Vagina (tissue), 2 donors: ENCODE measurements around the gene ERAL1. TPM values are rescaled to one million over a fixed set of nuclear protein-coding genes. Genes with fewer than 3 reads are reported as not detected.

Experiments
- DNase-seq, 2 donors: peaks; one replicate each; pipeline ENCODE4 v3.0.0-alpha.2; 2017; ENCODE audit errors: extremely low spot score in 2 of 2
- H3K27ac ChIP-seq: fragments of 200-600 bp; sonication (generic); one replicate; pipeline ENCODE4 v1.5.1; 2019
- H3K27me3 ChIP-seq: fragments of 200-600 bp; sonication (generic); one replicate; pipeline ENCODE4 v1.5.1; 2019
- H3K36me3 ChIP-seq, 2 donors: fragments of 200-600 bp; sonication (generic); one replicate each; pipeline ENCODE4 v1.5.1; 2017 to 2019
- H3K4me1 ChIP-seq: fragments of 200-600 bp; sonication (generic); one replicate; pipeline ENCODE4 v1.5.1; 2019
- H3K4me3 ChIP-seq, 2 donors: fragments of 200-600 bp; sonication (generic); 1 replicate in 1 of 2; 2 replicates in 1 of 2; pipeline ENCODE4 v1.5.1; 2016 to 2019
- H3K9me3 ChIP-seq: fragments of 200-600 bp; sonication (generic); one replicate; pipeline ENCODE4 v1.5.1; 2019
- POLR2A ChIP-seq, 2 donors: fragments of 450-650 bp; IDR thresholded peaks; one replicate each; pipeline ENCODE4 v1.6.1; 2017; ENCODE audit warnings: antibody characterized with exemption in 2 of 2, mild to moderate bottlenecking in 2 of 2, moderate library complexity in 2 of 2
- POLR2AphosphoS5 ChIP-seq, 2 donors: sonication (generic); formaldehyde crosslinking; IDR thresholded peaks; one replicate each; pipeline ENCODE4 v1.9.0; 2017; ENCODE audit warnings: antibody characterized with exemption in 2 of 2, mild to moderate bottlenecking in 2 of 2, low read depth in 1 of 2; ENCODE audit not compliant: insufficient read depth in 1 of 2
- intact Hi-C: fragments of 100-400 bp; cut with DNase I; formaldehyde crosslinking; loops from one replicate; pipeline ENCODE4 v1.15.1; 2023
- total RNA-seq: library from RNA; depleted of rRNA; stranded (reverse); fragments of >200 nt; gene quantifications from one replicate; pipeline ENCODE4 v1.2.3, GENCODE V29; 2016
- TF ChIP-seq, protein P1 (sequence below), 3 experiments: fragments of 450-650 bp in 2 of 3; fragments of 200-600 bp in 1 of 3; sonication (generic) in 1 of 3; IDR thresholded peaks; one replicate each; pipeline ENCODE4 v1.5.1; 2017 to 2019; ENCODE audit warnings: antibody characterized with exemption in 3 of 3, mild to moderate bottlenecking in 2 of 3, moderate library complexity in 2 of 3

ERAL1 gene
- total RNA-seq, 1 donor from 2014 or later: 44.9 TPM

- no peak overlapping the region for H3K27ac ChIP-seq
- H3K4me3 ChIP-seq: no peak overlapping the region
- DNase-seq: peak in 1 of 2 donors; percentile 82
- H3K27me3 ChIP-seq: no peaks in the 10 kb centered on the region
- peaks cover 0 to 45% of the 10 kb centered on the region in 2 donors for H3K36me3 ChIP-seq
- TF ChIP-seq, protein P1, sequence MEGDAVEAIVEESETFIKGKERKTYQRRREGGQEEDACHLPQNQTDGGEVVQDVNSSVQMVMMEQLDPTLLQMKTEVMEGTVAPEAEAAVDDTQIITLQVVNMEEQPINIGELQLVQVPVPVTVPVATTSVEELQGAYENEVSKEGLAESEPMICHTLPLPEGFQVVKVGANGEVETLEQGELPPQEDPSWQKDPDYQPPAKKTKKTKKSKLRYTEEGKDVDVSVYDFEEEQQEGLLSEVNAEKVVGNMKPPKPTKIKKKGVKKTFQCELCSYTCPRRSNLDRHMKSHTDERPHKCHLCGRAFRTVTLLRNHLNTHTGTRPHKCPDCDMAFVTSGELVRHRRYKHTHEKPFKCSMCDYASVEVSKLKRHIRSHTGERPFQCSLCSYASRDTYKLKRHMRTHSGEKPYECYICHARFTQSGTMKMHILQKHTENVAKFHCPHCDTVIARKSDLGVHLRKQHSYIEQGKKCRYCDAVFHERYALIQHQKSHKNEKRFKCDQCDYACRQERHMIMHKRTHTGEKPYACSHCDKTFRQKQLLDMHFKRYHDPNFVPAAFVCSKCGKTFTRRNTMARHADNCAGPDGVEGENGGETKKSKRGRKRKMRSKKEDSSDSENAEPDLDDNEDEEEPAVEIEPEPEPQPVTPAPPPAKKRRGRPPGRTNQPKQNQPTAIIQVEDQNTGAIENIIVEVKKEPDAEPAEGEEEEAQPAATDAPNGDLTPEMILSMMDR (IDR thresholded peaks at IDR 0.05): no peak
- TF ChIP-seq POLR2A (IDR thresholded peaks at IDR 0.05) (no peak), POLR2AphosphoS5 (IDR thresholded peaks at IDR 0.05; ENCODE audit: insufficient read depth in 1 of 2, low read depth in 1 of 2) (no peak)
- no peaks in the 10 kb centered on the region for H3K4me1 ChIP-seq
- H3K9me3 ChIP-seq: no peaks in the 10 kb centered on the region
- intact Hi-C loops: no loop called here
Observed at GRCh38 chr17:28878981-28879380, 24.2 kb downstream of the ERAL1 start.

DNA sequence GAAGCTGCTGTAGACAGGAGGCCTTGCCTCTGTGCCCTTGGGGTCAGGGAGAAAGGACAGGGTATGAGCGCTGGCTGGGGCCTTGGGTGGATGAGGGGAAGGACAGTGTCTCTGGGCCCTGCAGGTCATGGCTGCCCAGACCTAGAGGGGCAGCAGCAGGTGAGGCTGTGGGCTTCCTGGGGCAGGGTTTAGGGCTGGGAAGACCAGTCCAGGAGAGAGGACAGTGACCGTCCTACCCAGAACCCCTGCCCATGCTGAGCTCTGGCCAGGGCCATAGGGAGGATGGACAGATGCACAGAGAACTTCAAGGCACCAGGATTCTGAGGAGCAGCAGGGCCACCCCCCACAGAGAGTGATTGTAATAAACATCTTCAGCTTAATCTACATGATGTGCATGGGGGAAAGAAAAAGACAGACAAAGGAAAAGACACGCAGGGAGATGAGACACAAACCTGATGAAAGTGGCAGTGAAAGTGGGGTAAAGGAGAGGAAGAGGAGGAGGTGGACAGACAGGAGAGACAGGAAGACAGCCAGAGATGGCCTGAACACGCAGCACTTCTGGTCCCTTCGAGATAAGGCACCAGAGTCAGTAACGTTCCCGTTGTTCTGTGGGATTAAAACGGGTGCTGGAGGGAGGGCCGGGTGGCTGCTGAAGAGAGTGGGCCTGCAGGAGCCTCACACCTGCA is 25.2 kb downstream of the ERAL1 start:
- Histone ChIP-seq H3K27me3 (no peaks in the 10 kb centered on the region), H3K4me1 (no peaks in the 10 kb centered on the region), H3K27ac (no peak overlapping the region), H3K9me3 (no peaks in the 10 kb centered on the region), H3K36me3 (peaks cover 0 to 52% of the 10 kb centered on the region in 2 donors), H3K4me3 (no peak overlapping the region)
- DNase-seq: peak in 1 of 2 donors; percentile 81
- intact Hi-C loops: no loop called here
- TF ChIP-seq POLR2A (IDR thresholded peaks at IDR 0.05): no peak
- TF ChIP-seq, protein P1 (IDR thresholded peaks at IDR 0.05): no peak
- TF ChIP-seq POLR2AphosphoS5 (IDR thresholded peaks at IDR 0.05; ENCODE audit: insufficient read depth in 1 of 2, low read depth in 1 of 2): no peak

DNA sequence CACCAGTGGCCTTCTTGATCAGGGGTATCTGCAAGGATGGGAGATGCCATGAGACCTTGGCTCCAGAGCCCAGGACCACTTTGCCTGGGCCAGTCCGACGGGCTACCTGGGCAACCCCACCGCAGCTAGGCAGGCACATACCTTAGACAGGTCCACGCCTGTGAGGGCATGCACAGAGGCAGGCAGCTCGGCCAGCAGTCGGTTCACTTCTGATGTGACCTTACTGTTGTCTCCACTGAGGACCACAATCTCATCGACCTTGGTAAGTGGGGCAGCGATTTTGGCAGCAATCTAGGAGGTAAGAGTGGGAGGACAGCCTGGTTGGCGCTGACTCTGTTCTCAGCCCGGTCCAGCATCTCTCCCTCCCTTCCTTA is 25.7 kb downstream of the ERAL1 start:
- Histone ChIP-seq H3K4me3 (no peak overlapping the region), H3K36me3 (peaks cover 0 to 58% of the 10 kb centered on the region in 2 donors), H3K9me3 (no peaks in the 10 kb centered on the region), H3K4me1 (no peaks in the 10 kb centered on the region), H3K27ac (no peak overlapping the region), H3K27me3 (no peaks in the 10 kb centered on the region)
- intact Hi-C loops: no loop called here
- TF ChIP-seq, protein P1 (IDR thresholded peaks at IDR 0.05): no peak
- no peak for TF ChIP-seq POLR2A (IDR thresholded peaks at IDR 0.05)
- no peak for TF ChIP-seq POLR2AphosphoS5 (IDR thresholded peaks at IDR 0.05; ENCODE audit: insufficient read depth in 1 of 2, low read depth in 1 of 2)
- peak in 1 of 2 donors; percentile 84 for DNase-seq

- H3K9me3 ChIP-seq: no peaks in the 10 kb centered on the region
- no peaks in the 10 kb centered on the region for H3K4me1 ChIP-seq
- peaks cover 0 to 60% of the 10 kb centered on the region in 2 donors for H3K36me3 ChIP-seq
- peak in 1 of 2 donors; percentile 81 for DNase-seq
- no peaks in the 10 kb centered on the region for H3K27me3 ChIP-seq
- intact Hi-C loops: no loop called here
- TF ChIP-seq POLR2AphosphoS5 (IDR thresholded peaks at IDR 0.05; ENCODE audit: insufficient read depth in 1 of 2, low read depth in 1 of 2): no peak
- TF ChIP-seq POLR2A (IDR thresholded peaks at IDR 0.05): no peak
- TF ChIP-seq, protein P1 (IDR thresholded peaks at IDR 0.05): no peak
- no peak overlapping the region for H3K4me3 ChIP-seq
- H3K27ac ChIP-seq: no peak overlapping the region
Observed at GRCh38 chr17:28881533-28882056, 26.8 kb downstream of the ERAL1 start.
